HFF-Myc (cell line): ENCODE results near the gene MACF1.

Experiments
- DNase-seq: peaks from one replicate; pipeline ENCODE4 v3.0.0-alpha.2; 2011; ENCODE audit warnings: low read depth; ENCODE audit errors: extremely low read depth
- H3K4me3 ChIP-seq: replicated peaks from 2 replicates; pipeline ENCODE4 v1.5.1; 2011; ENCODE audit warnings: low read depth, mild to moderate bottlenecking, control low read depth, low read length
- CTCF ChIP-seq: IDR thresholded peaks from 2 replicates; pipeline ENCODE4 v1.5.1; 2012; ENCODE audit warnings: mild to moderate bottlenecking, low read depth, low read length, control low read depth; ENCODE audit errors: missing control alignments

MACF1 gene

GRCh38 chr1:39485046-39485803 is 280.7 kb downstream of the MACF1 start:
- no peak overlapping the region for H3K4me3 ChIP-seq
- no peak for TF ChIP-seq CTCF
- DNase-seq = no peak

GRCh38 chr1:39488012-39488545 is 283.6 kb downstream of the MACF1 start:
- H3K4me3 ChIP-seq = no peak overlapping the region
- TF ChIP-seq CTCF = no peak
- no peak for DNase-seq

GRCh38 chr1:39488793-39489566 is 284.5 kb downstream of the MACF1 start:
- DNase-seq = no peak
- H3K4me3 ChIP-seq = no peak overlapping the region
- TF ChIP-seq CTCF = no peak

GRCh38 chr1:39489567-39490239 is 285.2 kb downstream of the MACF1 start:
- no peak for TF ChIP-seq CTCF
- H3K4me3 ChIP-seq = no peak overlapping the region
- DNase-seq = no peak

- H3K4me3 ChIP-seq = no peak overlapping the region
- no peak for DNase-seq
These were observed 286.2 kb downstream of the MACF1 start for GRCh38 chr1:39490596-39491145.

More at GRCh38 chr1:39490596-39491145, 286.2 kb downstream of the MACF1 start:
- TF ChIP-seq CTCF = no peak
